Measurements from ENCODE around the gene MAP1A. TPM values are rescaled to one million over a fixed set of nuclear protein-coding genes. Genes with fewer than 3 reads are reported as not detected.

The MAP1A gene
- total and polyA plus RNA-seq, 2 donors (not counting 1 experiment from before 2014, with no cell fraction given): 0.03 to 0.07 TPM

- Mint-ChIP-seq H3K9me3 (ENCODE audit: insufficient read depth) (no peaks in the 10 kb centered on the region), H3K4me3 (no peak overlapping the region), H3K27ac (no peak overlapping the region), H3K27me3 (peaks cover 48% of the 10 kb centered on the region), H3K4me1 (peaks cover 22% of the 10 kb centered on the region)
- no peak overlapping the region for H3K4me3 ChIP-seq (ENCODE audit: control extremely low read depth in 1 of 5, extremely low read depth in 1 of 5, insufficient read depth in 1 of 5, low read depth in 2 of 5, low read length in 4 of 5)
- intact Hi-C loops (cut with micrococcal nuclease): loop anchor here (10.0 kb wide), 1 partner anchor 334 kb away; the partner anchor contains the start of gene CCNDBP1
- DNase-seq (no peak), ATAC-seq (ENCODE audit: low read depth) (no peak)
- H3K4me2 ChIP-seq (replicated peaks; ENCODE audit: low read depth, low read length, poor library complexity, severe bottlenecking): no peak overlapping the region
- H3K36me3 ChIP-seq (replicated peaks in 1 of 2; ENCODE audit: control extremely low read depth in 1 of 2, control insufficient read depth in 1 of 2, extremely low read depth in 1 of 2, insufficient read depth in 2 of 2, low read length in 1 of 2): no peaks in the 10 kb centered on the region
- CTCF ChIA-PET: no interaction called here
- H4K20me1 ChIP-seq (ENCODE audit: control insufficient read depth, insufficient read depth, low read length, poor library complexity, severe bottlenecking): no peaks in the 10 kb centered on the region
- 20% methylated on average over 1 of the region's 2 CpGs for WGBS (ENCODE audit: insufficient coverage)
- H3K27me3 ChIP-seq (replicated peaks in 1 of 4; ENCODE audit: control extremely low read depth in 1 of 4, control insufficient read depth in 3 of 4, insufficient read depth in 4 of 4, low read length in 3 of 4): peaks cover 0 to 42% (median 23%) of the 10 kb centered on the region in 4 experiments
- no peak overlapping the region for H3K27ac ChIP-seq (ENCODE audit: low read length in 2 of 2)
- peaks cover 0 to 4% (median 0%) of the 10 kb centered on the region in 3 donors for H3K9me3 ChIP-seq (ENCODE audit: control extremely low read depth in 1 of 3, control insufficient read depth in 2 of 3, insufficient read depth in 1 of 3, low read length in 2 of 3)
- peaks cover 21% of the 10 kb centered on the region in 2 donors for H3K4me1 ChIP-seq (ENCODE audit: control insufficient read depth in 2 of 2, insufficient read depth in 2 of 2, low read length in 2 of 2)
- POLR2A ChIA-PET: no interaction called here
- no peaks in the 10 kb centered on the region for H3K79me2 ChIP-seq (ENCODE audit: control insufficient read depth, insufficient read depth, low read length)
- TF ChIP-seq EZH2 (IDR thresholded peaks at IDR 0.05; ENCODE audit: borderline replicate concordance, insufficient read depth, low read depth, low read length, poor library complexity, severe bottlenecking): no peak
- TF ChIP-seq, protein P1, sequence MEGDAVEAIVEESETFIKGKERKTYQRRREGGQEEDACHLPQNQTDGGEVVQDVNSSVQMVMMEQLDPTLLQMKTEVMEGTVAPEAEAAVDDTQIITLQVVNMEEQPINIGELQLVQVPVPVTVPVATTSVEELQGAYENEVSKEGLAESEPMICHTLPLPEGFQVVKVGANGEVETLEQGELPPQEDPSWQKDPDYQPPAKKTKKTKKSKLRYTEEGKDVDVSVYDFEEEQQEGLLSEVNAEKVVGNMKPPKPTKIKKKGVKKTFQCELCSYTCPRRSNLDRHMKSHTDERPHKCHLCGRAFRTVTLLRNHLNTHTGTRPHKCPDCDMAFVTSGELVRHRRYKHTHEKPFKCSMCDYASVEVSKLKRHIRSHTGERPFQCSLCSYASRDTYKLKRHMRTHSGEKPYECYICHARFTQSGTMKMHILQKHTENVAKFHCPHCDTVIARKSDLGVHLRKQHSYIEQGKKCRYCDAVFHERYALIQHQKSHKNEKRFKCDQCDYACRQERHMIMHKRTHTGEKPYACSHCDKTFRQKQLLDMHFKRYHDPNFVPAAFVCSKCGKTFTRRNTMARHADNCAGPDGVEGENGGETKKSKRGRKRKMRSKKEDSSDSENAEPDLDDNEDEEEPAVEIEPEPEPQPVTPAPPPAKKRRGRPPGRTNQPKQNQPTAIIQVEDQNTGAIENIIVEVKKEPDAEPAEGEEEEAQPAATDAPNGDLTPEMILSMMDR (IDR thresholded peaks at IDR 0.05): no peak
- H3K9ac ChIP-seq (ENCODE audit: low read length): no peak overlapping the region
- peak overlapping the region; percentile 64 for H2AFZ ChIP-seq (ENCODE audit: insufficient read depth, low read depth, low read length, poor library complexity, severe bottlenecking)
These were observed 1.8 kb downstream of the MAP1A start for GRCh38 chr15:43519196-43519595.

DNA sequence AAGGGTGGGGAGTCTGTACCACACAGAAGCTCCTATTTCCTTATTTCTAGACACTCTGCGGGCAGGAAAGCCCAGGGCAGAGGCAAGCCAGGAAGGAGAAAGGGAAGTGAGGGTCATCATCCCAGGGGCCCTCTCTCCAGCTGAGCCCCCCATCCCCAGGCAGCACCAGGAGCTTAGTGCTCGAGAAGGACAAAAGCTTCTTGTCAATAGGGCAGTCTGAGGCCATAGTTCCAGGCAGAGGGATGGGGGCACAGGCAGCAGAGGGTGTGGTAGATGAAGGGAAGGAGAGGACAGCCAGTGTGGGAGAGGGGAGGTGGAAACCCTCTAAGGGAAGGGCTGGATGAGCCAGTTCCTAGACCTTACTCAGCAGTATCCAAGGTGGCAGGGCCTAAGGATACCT lies 2.7 kb downstream of the MAP1A start:
- Histone ChIP-seq H3K36me3 (replicated peaks in 1 of 2; ENCODE audit: control extremely low read depth in 1 of 2, control insufficient read depth in 1 of 2, extremely low read depth in 1 of 2, insufficient read depth in 2 of 2, low read length in 1 of 2) (no peaks in the 10 kb centered on the region), H3K4me2 (replicated peaks; ENCODE audit: low read depth, low read length, poor library complexity, severe bottlenecking) (no peak overlapping the region), H3K4me1 (ENCODE audit: control insufficient read depth in 2 of 2, insufficient read depth in 2 of 2, low read length in 2 of 2) (peaks cover 21% of the 10 kb centered on the region in 2 donors), H4K20me1 (ENCODE audit: control insufficient read depth, insufficient read depth, low read length, poor library complexity, severe bottlenecking) (no peaks in the 10 kb centered on the region), H3K79me2 (ENCODE audit: control insufficient read depth, insufficient read depth, low read length) (no peaks in the 10 kb centered on the region), H3K9ac (ENCODE audit: low read length) (no peak overlapping the region), H3K4me3 (ENCODE audit: control extremely low read depth in 1 of 5, extremely low read depth in 1 of 5, insufficient read depth in 1 of 5, low read depth in 2 of 5, low read length in 4 of 5) (no peak overlapping the region), H3K9me3 (ENCODE audit: control extremely low read depth in 1 of 3, control insufficient read depth in 2 of 3, insufficient read depth in 1 of 3, low read length in 2 of 3) (peaks cover 0 to 4% (median 0%) of the 10 kb centered on the region in 3 donors), H3K27ac (ENCODE audit: low read length in 2 of 2) (no peak overlapping the region), H3K27me3 (replicated peaks in 1 of 4; ENCODE audit: control extremely low read depth in 1 of 4, control insufficient read depth in 3 of 4, insufficient read depth in 4 of 4, low read length in 3 of 4) (peaks cover 0 to 39% (median 23%) of the 10 kb centered on the region in 4 experiments), H2AFZ (ENCODE audit: insufficient read depth, low read depth, low read length, poor library complexity, severe bottlenecking) (no peak overlapping the region)
- intact Hi-C loops (cut with micrococcal nuclease): no loop called here
- Mint-ChIP-seq H3K4me1 (peaks cover 22% of the 10 kb centered on the region), H3K27ac (no peak overlapping the region), H3K4me3 (no peak overlapping the region), H3K9me3 (ENCODE audit: insufficient read depth) (no peaks in the 10 kb centered on the region), H3K27me3 (peaks cover 44% of the 10 kb centered on the region)
- DNase-seq (no peak), ATAC-seq (ENCODE audit: low read depth) (no peak)
- POLR2A ChIA-PET: no interaction called here
- 100% methylated on average over 1 of the region's 2 CpGs for WGBS (ENCODE audit: insufficient coverage)
- TF ChIP-seq EZH2 (IDR thresholded peaks at IDR 0.05; ENCODE audit: borderline replicate concordance, insufficient read depth, low read depth, low read length, poor library complexity, severe bottlenecking): no peak
- TF ChIP-seq, protein P1 (IDR thresholded peaks at IDR 0.05): no peak
- CTCF ChIA-PET: interaction anchor here (0.5 kb wide), 1 partner anchor 22 kb away, joined by 3 read pairs; no protein-coding TSS in a partner anchor

Measured in B cell (primary cell).